Stimulated activated CD8-positive, alpha-beta memory T cell treated with anti-CD3 and anti-CD28 coated beads, Interleukin-15, amount 100 ng/mL, for 1 hour (primary cell): Measurements from ENCODE around the gene NCEH1.
"Not testable (repeated sequence)": the region's sequence is repeated elsewhere in the genome, so short reads cannot be mapped to it uniquely, and the experiment has no call there.

Experiments used
- DNase-seq: peaks from one replicate; pipeline ENCODE4 v3.0.0-alpha.2; 2020; ENCODE audit warnings: low read depth

NCEH1 gene

DNA sequence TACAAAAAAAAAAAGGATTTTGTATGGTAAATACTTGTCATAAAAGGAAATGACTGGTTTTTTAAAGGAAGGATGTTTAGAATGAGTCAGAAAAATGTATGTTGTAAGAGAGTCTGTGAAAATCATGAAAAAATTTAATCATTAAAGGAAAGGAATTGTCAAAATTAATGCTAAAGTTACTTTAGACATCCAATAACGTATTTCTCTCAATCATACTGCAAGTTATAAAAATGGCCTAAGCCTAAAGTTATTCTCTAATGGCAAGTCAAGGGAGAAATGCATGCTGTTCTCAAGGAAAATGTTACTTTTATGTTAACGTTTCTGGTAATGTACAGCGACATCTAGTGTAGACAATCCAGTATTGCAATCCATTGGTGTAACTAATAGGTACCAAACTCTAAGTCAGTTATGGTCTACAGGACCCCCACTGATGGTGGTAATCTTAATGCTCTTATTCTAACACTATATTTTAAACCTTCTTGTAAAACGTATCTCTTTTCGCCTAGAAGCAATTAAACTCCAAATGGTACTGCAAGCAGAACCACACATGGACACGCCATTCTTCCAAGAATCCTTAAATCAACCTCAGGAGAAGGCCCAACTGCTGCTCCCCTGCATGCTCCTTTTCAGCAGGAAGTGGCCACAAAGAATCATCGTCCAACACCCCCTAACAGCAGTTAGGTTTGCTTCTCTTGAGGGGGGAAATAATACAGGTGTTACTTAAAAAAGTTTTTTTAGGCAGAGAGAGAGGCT is 35.2 kb downstream of the NCEH1 start:
- no peak for DNase-seq

- DNase-seq, result peak; percentile 13
Observed at GRCh38 chr3:172673210-172673679, 37.6 kb downstream of the NCEH1 start.

DNA sequence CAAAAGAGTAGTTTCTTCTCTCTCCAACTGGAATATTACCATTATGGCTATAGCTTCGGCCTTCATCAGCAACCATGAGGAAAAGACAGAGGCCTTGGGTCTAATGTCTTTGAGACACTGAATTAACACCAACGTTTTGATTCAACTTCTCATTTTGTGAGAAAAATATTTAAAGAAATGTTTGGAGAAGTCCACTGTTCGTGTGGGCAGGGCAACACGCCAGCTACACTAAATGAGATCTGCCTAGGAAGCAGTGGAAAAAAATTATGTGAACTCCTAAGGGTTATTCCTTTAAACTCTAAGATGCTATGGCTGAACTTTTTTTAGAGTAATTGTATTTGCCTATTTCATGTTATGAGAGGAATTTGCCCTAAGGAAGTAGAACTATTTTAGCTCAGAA is 41.8 kb downstream of the NCEH1 start:
- no peak for DNase-seq

DNA sequence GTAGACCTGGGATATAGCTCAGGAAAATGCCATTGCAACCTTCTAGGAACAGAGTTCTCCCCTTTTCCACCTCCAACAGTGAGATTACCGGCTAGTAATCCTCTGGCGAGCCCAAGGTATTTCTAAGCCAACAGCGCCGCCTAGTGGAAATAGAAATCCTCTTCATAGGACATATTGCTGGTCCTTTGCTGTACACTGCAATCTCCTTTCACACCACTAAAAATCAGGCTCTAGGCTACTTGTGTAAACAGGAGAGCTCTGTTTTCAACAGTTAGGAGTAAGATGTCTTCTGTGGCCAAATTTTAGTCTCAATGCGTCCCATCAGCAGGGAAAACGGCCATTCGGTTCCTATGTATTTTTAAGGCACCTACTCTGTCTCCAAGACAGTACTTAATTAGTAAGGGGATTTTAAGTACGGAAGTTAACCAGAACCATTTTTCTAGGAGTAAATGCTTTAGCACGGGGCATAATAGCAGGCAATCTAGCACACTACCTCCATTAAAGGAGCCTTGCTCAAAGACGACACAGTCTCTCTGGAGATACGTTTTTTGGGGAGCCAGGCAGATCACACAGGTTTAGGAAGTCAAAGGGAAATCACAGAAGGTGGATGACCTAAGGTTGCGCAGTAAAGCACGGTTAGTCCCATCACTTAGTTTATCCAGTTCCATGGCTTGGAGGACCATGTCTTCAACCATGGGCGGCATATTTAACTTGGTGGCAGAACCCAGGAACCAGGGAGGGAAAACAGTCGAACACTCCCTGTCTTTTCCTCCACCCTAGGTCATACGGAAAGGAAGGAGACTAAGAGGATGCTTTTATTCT is 43.8 kb downstream of the NCEH1 start:
- DNase-seq, result peak; percentile 51

- no peak for DNase-seq
Observed at GRCh38 chr3:172666181-172666872, 44.5 kb downstream of the NCEH1 start.

DNA sequence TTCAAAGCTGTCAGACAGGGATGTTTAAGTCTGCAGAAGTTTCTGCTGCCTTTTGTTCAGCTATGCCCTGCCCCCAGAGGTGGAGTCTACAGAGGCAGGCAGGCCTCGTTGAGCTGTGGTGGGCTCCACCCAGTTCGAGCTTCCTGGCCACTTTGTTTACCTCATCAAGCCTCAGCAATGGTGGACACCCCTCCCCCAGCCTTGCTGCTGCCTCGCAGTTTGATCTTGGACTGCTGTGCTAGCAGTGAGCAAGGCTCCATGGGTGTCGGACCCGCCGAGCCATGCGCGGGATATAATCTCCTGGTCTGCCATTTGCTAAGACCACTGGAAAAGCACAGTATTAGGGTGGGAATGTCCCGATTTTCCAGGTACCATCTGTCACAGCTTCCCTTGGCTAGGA is 45.4 kb downstream of the NCEH1 start:
- DNase-seq, result not testable (repeated sequence)

DNA sequence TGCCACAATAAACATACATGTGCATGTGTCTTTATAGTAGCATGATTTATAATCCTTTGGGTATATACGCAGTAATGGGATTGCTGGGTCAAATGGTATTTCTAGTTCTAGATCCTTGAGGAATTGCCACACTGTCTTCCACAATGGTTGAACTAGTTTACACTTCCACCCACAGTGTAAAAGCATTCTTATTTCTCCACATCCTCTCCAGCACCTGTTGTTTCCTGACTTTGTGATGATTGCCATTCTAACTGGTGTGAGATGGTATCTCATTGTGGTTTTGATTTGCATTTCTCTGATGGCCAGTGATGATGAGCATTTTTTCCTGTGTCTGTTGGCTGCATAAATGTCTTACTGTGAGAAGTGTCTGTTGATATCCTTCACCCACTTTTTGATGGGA is 50.4 kb downstream of the NCEH1 start:
- not testable (repeated sequence) for DNase-seq

GRCh38 chr3:172659246-172660002 is 51.4 kb downstream of the NCEH1 start:
- no peak for DNase-seq

GRCh38 chr3:172658344-172659245 is 52.3 kb downstream of the NCEH1 start:
- no peak for DNase-seq

DNA sequence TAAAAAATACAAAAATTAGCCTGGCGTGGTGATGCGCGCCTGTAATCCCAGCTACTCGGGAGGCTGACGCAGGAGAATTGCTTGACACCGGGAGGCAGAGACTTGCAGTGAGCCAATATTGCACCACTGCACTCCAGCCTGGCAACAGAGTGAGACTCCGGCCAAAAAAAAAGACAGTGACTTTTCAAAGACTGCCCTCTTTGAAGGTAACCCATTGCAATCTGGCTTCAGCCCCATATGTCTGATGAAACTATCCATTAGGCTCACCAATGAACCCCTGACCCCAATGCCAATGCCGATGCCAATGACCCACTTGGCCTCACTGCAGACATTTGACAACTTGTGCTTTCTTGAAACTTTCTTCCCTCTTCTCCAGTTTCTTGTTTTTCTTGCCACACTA is 54.3 kb downstream of the NCEH1 start:
- DNase-seq, result no peak

DNA sequence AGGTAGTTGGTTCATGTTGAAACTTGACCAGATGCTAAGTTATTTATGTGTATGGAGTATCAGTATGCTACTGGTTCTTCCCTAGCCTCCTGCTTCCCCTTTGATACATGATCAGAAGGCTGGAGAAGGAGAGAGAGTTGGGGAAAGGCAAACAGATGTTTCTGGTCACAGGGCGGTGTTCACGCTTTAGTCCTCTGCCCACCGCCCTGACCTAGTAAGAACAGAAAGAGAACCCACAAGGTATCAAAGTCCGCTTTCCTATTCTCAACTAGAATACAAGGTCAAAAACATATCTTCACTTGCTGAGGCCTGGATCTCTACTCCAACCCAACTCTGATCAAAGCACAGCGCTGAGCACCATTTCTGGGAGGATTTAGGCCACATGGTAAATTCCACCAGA is 55.5 kb downstream of the NCEH1 start:
- DNase-seq, result no peak

GRCh38 chr3:172654470-172654869 is 56.4 kb downstream of the NCEH1 start:
- no peak for DNase-seq

DNA sequence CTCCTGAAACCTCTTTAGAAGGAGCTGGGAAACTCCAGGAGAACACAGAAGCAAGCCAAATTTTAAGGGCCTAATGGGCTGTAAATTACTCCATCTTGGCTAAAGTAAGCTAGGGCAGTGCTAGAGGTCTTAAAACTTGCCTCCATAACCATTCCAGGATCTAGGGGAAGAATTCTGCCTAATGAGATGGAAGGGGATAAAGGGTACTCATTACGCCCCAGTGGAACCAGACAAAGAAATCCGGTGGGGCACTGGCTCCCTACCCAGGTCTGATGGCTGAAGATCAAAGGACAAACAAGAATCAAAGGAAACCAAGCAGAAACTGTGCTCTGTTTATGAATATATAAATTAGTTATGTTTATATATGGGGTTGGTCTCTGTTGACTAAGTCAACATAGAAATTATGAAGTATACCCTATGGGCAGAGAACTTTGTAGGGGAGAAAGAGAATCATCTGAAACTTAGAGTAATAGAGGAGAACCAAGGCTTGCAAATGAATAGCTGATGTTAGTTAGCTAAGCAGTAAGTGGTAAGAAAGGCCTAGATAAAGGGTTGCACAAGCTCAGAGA is 57.8 kb downstream of the NCEH1 start:
- DNase-seq, result no peak

DNA sequence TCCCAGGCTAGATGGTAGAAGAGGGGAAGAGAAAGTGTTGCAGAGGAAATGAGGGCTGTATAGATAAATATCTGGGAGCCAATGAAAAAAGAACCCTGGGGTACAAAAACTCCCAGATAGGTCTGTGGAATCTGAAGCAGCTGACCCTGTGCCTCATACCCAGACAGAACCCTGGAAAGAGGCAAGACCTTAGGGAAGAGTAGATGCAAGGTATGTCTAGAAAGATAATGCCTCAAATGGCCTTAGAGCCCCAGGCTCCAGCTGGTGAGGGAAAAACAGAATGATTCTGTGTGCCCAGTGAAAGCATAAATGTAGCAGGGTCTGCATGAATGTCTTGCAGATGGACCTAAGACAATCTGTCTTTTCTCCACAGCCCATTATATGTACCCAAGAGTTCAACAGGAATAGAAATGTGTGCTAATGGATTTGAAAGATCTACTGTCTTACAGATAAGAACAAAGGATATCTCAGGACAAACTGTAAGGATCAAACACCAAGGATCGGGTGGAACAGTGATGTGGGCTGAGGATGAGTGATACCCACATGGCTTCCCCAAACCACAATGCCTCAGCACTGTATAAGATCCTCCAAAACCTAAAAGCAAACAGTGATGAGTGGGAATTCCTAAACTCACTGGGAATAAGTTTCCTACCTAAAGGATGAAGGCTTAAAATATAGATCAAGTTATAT is 58.8 kb downstream of the NCEH1 start:
- no peak for DNase-seq

GRCh38 chr3:172649987-172650386 is 60.9 kb downstream of the NCEH1 start:
- DNase-seq, result no peak

- no peak for DNase-seq
Observed at GRCh38 chr3:172648747-172649146, 62.1 kb downstream of the NCEH1 start.

GRCh38 chr3:172647823-172648222 is 63.0 kb downstream of the NCEH1 start:
- no peak for DNase-seq

DNA sequence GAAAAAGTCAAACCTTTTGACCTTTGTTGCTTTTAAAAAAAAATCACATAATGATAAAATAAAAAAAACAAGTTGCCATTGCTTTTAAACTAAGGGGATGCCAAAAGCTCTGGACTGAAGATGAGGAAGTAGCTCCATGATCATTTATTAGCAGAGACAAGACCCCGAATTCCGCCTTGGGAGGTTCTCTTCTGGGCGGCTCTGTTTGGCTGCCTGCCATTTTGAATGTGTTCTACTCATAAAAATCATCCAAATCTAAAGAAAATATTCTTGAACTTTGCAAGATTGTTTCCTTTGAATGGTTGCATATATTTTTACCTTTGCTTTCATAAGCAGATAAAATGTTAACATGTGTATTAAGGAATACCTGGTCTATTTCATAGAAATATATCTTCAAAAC is 63.8 kb downstream of the NCEH1 start:
- no peak for DNase-seq

- DNase-seq, result no peak
Observed at GRCh38 chr3:172646439-172647015, 64.3 kb downstream of the NCEH1 start.

- DNase-seq, result no peak
Observed at GRCh38 chr3:172644258-172644657, 66.6 kb downstream of the NCEH1 start.
